Activated CD8-positive, alpha-beta T cell treated with anti-CD3 and anti-CD28 coated beads for 36 hours (primary cell): ENCODE data around the gene ORM2. TPM values are rescaled to one million over a fixed set of nuclear protein-coding genes. Genes with fewer than 3 reads are reported as not detected.
"Not testable (repeated sequence)": the region's sequence is repeated elsewhere in the genome, so short reads cannot be mapped to it uniquely, and the experiment has no call there.

Source experiments
- ATAC-seq: fragments of 200-7000 bp; cut with Tn5 transposase; one replicate; pipeline ENCODE4 v1.10.0; 2021; ENCODE audit warnings: mild to moderate bottlenecking, moderate library complexity
- CTCF ChIA-PET: fragments of 350-600 bp; sonication (Branson Sonifier 250); formaldehyde crosslinking; loops from one replicate; lab custom pipeline; 2021; ENCODE audit warnings: antibody characterized with exemption; lab: Charles Lee
- POLR2A ChIA-PET: fragments of 350-600 bp; sonication (Branson Sonifier 250); formaldehyde crosslinking; loops from one replicate; lab custom pipeline; 2021; ENCODE audit warnings: antibody characterized with exemption; lab: Charles Lee
- DNase-seq: peaks from one replicate; pipeline ENCODE4 v3.0.0-alpha.2; 2020
- H3K27ac Mint-ChIP-seq: one replicate; pipeline ENCODE4 v1.8.0; 2021; ENCODE audit warnings: mild to moderate bottlenecking, mixed read lengths
- H3K27me3 Mint-ChIP-seq: one replicate; pipeline ENCODE4 v1.8.0; 2021; ENCODE audit warnings: mixed read lengths
- H3K36me3 Mint-ChIP-seq: one replicate; pipeline ENCODE4 v1.8.0; 2021; ENCODE audit warnings: low read depth, mixed read lengths
- H3K4me1 Mint-ChIP-seq: one replicate; pipeline ENCODE4 v1.8.0; 2021; ENCODE audit warnings: low read depth, mixed read lengths
- H3K4me3 Mint-ChIP-seq: one replicate; pipeline ENCODE4 v1.8.0; 2021; ENCODE audit warnings: mild to moderate bottlenecking, moderate library complexity, mixed read lengths
- H3K9me3 Mint-ChIP-seq: one replicate; pipeline ENCODE4 v1.8.0; 2021; ENCODE audit warnings: mixed read lengths
- CTCF ChIP-seq: fragments of 200-600 bp; IDR thresholded peaks from one replicate; pipeline ENCODE4 v1.8.0; 2022; ENCODE audit warnings: antibody characterized with exemption, mild to moderate bottlenecking
- intact Hi-C: fragments of 100-400 bp; cut with micrococcal nuclease; formaldehyde crosslinking; loops from one replicate; pipeline ENCODE4 v1.10.0; 2022
- total RNA-seq, 2 experiments: library from RNA; stranded (reverse); gene quantifications; one replicate each; pipeline ENCODE4 v1.2.3, GENCODE V29; 2021

Gene ORM2
- total RNA-seq, 2 experiments from 2014 or later: not detected

DNA sequence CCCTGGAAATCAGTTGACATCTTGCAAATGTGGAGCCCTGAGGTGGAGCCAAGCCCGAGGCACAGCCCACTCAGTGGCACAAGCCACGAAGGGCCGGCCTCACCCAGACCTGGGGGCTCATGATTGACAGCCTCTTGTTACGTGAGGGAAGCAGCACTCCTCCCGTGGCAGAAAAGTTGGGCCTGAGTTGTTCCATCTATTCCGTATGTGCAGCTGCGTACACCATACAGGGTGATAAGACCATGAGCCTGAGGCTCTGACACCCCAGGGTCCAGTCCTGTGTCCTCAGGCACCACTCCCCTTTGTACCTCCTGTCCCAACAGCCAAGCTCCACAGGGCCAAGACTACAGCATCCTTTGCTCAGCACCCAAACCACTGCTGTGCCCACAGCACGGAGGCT lies 1.9 kb upstream of the ORM2 start:
- ChIA-PET CTCF (no interaction called here), POLR2A (no interaction called here)
- no peaks in the 10 kb centered on the region for H3K27me3 Mint-ChIP-seq
- no peak overlapping the region for H3K27ac Mint-ChIP-seq
- no peak overlapping the region for H3K4me3 Mint-ChIP-seq
- no peaks in the 10 kb centered on the region for H3K9me3 Mint-ChIP-seq
- peaks cover 1% of the 10 kb centered on the region for H3K36me3 Mint-ChIP-seq
- TF ChIP-seq CTCF: no peak
- peaks cover 17% of the 10 kb centered on the region for H3K4me1 Mint-ChIP-seq
- DNase-seq (no peak), ATAC-seq (no peak)
- intact Hi-C loops: no loop called here

DNA sequence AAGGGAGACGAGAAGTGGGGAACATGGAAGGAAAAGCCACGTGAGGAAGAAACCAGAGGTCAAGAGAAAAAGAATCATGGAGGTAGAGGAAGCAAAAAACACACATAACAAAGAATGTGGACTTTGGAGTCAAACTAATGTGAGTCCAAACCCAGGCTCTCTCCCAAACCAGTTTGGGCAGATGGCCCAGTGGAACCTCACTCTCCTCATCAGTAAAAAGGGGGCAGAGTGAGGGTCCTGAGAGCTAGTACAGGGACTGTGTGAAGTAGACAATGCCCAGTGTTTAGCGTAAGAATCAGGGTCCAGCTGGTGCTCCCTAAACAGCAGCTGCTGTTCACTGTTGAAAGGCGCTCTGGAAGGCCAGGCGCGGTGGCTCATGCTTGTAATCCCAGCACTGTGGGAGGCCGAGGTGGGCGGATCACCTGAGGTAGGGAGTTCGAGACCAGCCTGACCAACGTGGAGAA lies 1.3 kb upstream of the ORM2 start:
- DNase-seq, H3K36me3 Mint-ChIP-seq, H3K9me3 Mint-ChIP-seq, CTCF ChIA-PET, ATAC-seq, POLR2A ChIA-PET, intact Hi-C loops, H3K27me3 Mint-ChIP-seq, H3K4me3 Mint-ChIP-seq, H3K27ac Mint-ChIP-seq: not testable (repeated sequence)
- H3K4me1 Mint-ChIP-seq: peaks cover 17% of the 10 kb centered on the region

DNA sequence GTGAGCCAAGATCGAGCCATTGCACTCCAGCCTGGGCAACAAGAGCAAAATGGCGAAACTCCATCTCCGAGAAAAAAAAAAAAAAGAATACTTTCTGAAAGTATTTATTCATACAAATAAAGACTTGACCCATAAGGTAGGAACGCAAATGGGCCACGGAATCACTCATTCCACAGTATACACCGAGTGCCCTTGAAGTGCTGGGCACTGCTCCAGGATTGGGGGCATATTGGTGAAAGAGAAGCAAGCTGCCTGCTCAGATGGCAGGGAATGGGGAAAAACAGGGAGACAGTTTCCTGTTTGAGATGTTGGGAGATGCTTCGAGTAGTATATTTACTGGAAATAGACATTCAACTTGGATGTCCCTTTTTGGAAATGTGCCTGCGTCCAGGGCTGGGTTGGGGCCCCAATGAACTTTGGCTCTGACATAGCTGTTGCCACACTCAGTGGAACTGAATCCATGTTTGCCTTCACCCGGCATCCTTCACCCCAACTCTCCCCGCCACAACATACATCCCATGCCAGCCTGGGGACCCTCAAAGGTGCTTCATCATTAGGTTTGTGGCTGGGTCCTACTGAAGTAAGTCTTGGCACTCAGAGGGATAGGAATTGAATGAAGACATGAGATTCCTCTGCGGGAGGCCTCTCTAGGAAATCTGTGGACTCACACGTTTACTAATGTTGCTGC lies 588 bp upstream of the ORM2 start:
- H3K9me3 Mint-ChIP-seq, DNase-seq, ATAC-seq, intact Hi-C loops, H3K27ac Mint-ChIP-seq, CTCF ChIA-PET, H3K36me3 Mint-ChIP-seq, H3K27me3 Mint-ChIP-seq, H3K4me3 Mint-ChIP-seq: not testable (repeated sequence)
- POLR2A ChIA-PET: interaction anchor here (0.7 kb wide), 1 partner anchor 35 kb away, joined by 3 read pairs; no protein-coding TSS in a partner anchor
- H3K4me1 Mint-ChIP-seq: peaks cover 17% of the 10 kb centered on the region

GRCh38 chr9:114330636-114331035 lies 967 bp downstream of the ORM2 start:
- POLR2A ChIA-PET: no interaction called here
- no peak overlapping the region for H3K4me3 Mint-ChIP-seq

DNA sequence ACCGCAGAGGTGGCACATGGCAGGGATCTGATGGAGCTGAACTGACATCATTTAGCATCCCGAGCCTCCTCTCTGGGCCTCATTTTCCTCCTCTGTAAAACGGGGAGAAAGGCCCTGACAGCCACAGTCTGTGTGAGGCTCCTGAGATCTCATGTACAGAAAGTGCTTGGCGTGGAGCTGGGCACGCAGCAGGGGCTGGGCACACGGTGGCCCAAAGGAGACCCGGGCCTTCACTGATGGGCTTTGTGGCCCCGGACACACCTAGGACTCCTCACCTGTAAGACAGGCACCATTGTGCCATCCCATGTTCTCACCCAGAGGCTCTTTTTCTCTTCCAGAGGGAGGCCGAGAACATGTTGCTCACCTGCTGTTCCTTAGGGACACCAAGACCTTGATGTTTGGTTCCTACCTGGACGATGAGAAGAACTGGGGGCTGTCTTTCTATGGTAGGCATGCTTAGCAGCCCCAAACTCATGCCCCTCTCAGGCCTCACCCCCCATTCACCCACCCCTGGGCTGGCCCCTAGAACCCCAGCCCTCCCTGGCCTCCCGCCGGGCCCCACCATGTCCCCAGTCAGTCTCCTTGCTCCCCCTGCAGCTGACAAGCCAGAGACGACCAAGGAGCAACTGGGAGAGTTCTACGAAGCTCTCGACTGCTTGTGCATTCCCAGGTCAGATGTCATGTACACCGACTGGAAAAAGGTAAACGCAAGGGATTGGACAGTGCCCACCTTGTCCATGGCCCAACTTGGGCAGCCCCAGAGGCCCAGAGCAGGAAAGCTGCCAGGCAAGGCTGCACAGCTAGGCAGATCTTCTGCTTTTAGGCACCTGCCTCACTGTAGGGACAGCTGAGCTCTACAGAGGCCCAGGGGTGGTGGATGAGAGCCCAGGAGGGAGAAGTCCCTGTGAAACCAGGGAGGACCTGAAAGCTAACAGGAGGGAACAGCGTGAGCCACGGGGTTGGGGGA lies 1.8 kb downstream of the ORM2 start:
- Mint-ChIP-seq H3K36me3 (peaks cover 22% of the 10 kb centered on the region), H3K27ac (peak overlapping the region; percentile 38), H3K4me1 (peaks cover 19% of the 10 kb centered on the region)
- intact Hi-C loops, CTCF ChIA-PET, DNase-seq, POLR2A ChIA-PET, H3K9me3 Mint-ChIP-seq, H3K4me3 Mint-ChIP-seq, H3K27me3 Mint-ChIP-seq: not testable (repeated sequence)
- ATAC-seq: peak; percentile 12

More at GRCh38 chr9:114330636-114331035, 967 bp downstream of the ORM2 start:
- intact Hi-C loops: no loop called here
- no peak for TF ChIP-seq CTCF
- H3K4me1 Mint-ChIP-seq: peaks cover 19% of the 10 kb centered on the region
- no peak overlapping the region for H3K27ac Mint-ChIP-seq
- H3K27me3 Mint-ChIP-seq: no peaks in the 10 kb centered on the region
- ATAC-seq: no peak
- DNase-seq: no peak
- peaks cover 14% of the 10 kb centered on the region for H3K36me3 Mint-ChIP-seq
- CTCF ChIA-PET: no interaction called here
- H3K9me3 Mint-ChIP-seq: peaks cover 8% of the 10 kb centered on the region

DNA sequence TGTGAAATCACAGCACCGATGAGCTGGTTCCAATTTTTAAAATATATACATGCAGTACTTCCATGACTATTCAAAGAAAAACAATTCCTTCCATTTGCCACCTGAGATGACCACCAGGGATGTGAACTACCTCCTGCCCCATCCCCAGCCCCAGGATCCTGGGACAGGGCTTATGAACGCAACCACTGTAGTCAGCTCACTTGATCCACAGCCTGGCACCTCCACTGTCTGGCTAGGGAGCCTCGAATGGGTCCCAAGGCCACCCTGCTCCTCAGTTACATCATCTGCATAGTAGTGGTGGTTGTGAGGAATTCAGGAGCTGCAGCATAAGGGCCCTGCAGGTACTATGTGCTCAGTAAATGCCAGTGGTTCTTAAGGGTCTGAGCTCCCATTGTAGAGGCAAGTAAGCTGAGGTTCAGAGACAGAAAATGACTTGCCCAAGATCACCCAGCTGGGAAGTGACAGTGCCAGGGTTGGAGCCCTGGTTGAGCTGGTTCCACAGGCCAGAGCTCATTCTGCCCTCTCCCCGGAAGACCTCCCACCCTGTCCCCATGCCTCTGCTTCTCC lies 2.9 kb downstream of the ORM2 start:
- H3K27ac Mint-ChIP-seq: peak overlapping the region; percentile 66
- ATAC-seq: peak; percentile 20
- H3K27me3 Mint-ChIP-seq, CTCF ChIA-PET, intact Hi-C loops, DNase-seq, H3K9me3 Mint-ChIP-seq: not testable (repeated sequence)
- peak overlapping the region; percentile 13 for H3K4me3 Mint-ChIP-seq
- peaks cover 19% of the 10 kb centered on the region for H3K4me1 Mint-ChIP-seq
- H3K36me3 Mint-ChIP-seq: peaks cover 31% of the 10 kb centered on the region
- POLR2A ChIA-PET: interaction anchor here (0.8 kb wide), 1 partner anchor 12 kb away, joined by 3 read pairs; no protein-coding TSS in a partner anchor

GRCh38 chr9:114333718-114334117 lies 4.0 kb downstream of the ORM2 start:
- H3K4me3 Mint-ChIP-seq, H3K9me3 Mint-ChIP-seq, H3K27ac Mint-ChIP-seq, CTCF ChIA-PET, DNase-seq, intact Hi-C loops, H3K27me3 Mint-ChIP-seq, POLR2A ChIA-PET, ATAC-seq: not testable (repeated sequence)
- Mint-ChIP-seq H3K36me3 (peaks cover 39% of the 10 kb centered on the region), H3K4me1 (peaks cover 23% of the 10 kb centered on the region)
